Smooth muscle cell (in vitro differentiated cells): ENCODE data around the gene VRK2. TPM values are rescaled to one million over a fixed set of nuclear protein-coding genes. Genes with fewer than 3 reads are reported as not detected.
"Not testable (repeated sequence)": the region's sequence is repeated elsewhere in the genome, so short reads cannot be mapped to it uniquely, and the experiment has no call there.

Source experiments
- DNase-seq: peaks from one replicate; lab custom pipeline; 2025; ENCODE audit not compliant: unreplicated experiment; lab: John Stamatoyannopoulos, UW
- H2AFZ ChIP-seq: fragments of 200-600 bp; sonication (generic); 2 replicates; pipeline ENCODE4 v1.6.0; 2016; ENCODE audit warnings: antibody characterized with exemption, low read depth, mild to moderate bottlenecking
- H3F3A ChIP-seq: fragments of 200-600 bp; sonication (generic); 2 replicates; pipeline ENCODE4 v1.6.0; 2017; ENCODE audit warnings: antibody characterized with exemption, low read depth
- H3K27ac ChIP-seq: fragments of 200-600 bp; sonication (generic); 2 replicates; pipeline ENCODE4 v1.5.1; 2016; ENCODE audit warnings: low read depth, mild to moderate bottlenecking
- H3K27me3 ChIP-seq: fragments of 200-600 bp; sonication (generic); 2 replicates; pipeline ENCODE4 v1.6.1; 2016; ENCODE audit warnings: low read depth, mild to moderate bottlenecking
- H3K36me3 ChIP-seq: fragments of 200-600 bp; sonication (generic); 2 replicates; pipeline ENCODE4 v1.5.1; 2016; ENCODE audit warnings: low read depth
- H3K4me1 ChIP-seq: fragments of 200-600 bp; sonication (generic); 2 replicates; pipeline ENCODE4 v1.5.1; 2016; ENCODE audit warnings: low read depth
- H3K4me2 ChIP-seq: fragments of 200-600 bp; sonication (generic); 2 replicates; pipeline ENCODE4 v1.6.0; 2016; ENCODE audit warnings: mild to moderate bottlenecking
- H3K4me3 ChIP-seq: fragments of 200-600 bp; sonication (generic); 2 replicates; pipeline ENCODE4 v1.5.1; 2016; ENCODE audit warnings: mild to moderate bottlenecking
- H3K79me2 ChIP-seq: fragments of 200-600 bp; sonication (generic); 2 replicates; pipeline ENCODE4 v1.6.0; 2016; ENCODE audit warnings: low read depth, mild to moderate bottlenecking
- H3K9ac ChIP-seq: fragments of 200-600 bp; sonication (generic); 2 replicates; pipeline ENCODE4 v1.6.0; 2016; ENCODE audit warnings: low read depth
- H3K9me3 ChIP-seq: fragments of 200-600 bp; sonication (generic); replicated peaks from 2 replicates; pipeline ENCODE4 v1.5.1; 2016; ENCODE audit warnings: low read depth
- H4K20me1 ChIP-seq: fragments of 200-600 bp; sonication (generic); 2 replicates; pipeline ENCODE4 v1.6.0; 2016; ENCODE audit warnings: low read depth
- WGBS: methylation state at CpG from one replicate; pipeline ENCODE4 v1.1.7; 2016; ENCODE audit warnings: low lambda C conversion rate; 5-methylcytosine and 5-hydroxymethylcytosine counted together
- polyA plus RNA-seq: library from polyadenylated mRNA; unstranded; fragments of >200 nt; fragmentation: Nextera tagmentation; extraction: Ambion mirVana; gene quantifications from 2 replicates; pipeline ENCODE4 v1.2.1, GENCODE V29; 2016
- total RNA-seq: library from RNA; depleted of rRNA; stranded (reverse); fragments of >200 nt; gene quantifications from 2 replicates; pipeline ENCODE4 v1.2.3, GENCODE V29; 2014
- TF ChIP-seq, protein P1 (sequence below): fragments of 200-600 bp; sonication (generic); IDR thresholded peaks from 2 replicates; pipeline ENCODE4 v1.5.1; 2017; ENCODE audit warnings: borderline replicate concordance, mild to moderate bottlenecking, antibody characterized with exemption; ENCODE audit not compliant: insufficient read depth, poor library complexity, severe bottlenecking

VRK2 gene
- total and polyA plus RNA-seq, 2 experiments from 2014 or later = 22.2 to 35.5 TPM

DNA sequence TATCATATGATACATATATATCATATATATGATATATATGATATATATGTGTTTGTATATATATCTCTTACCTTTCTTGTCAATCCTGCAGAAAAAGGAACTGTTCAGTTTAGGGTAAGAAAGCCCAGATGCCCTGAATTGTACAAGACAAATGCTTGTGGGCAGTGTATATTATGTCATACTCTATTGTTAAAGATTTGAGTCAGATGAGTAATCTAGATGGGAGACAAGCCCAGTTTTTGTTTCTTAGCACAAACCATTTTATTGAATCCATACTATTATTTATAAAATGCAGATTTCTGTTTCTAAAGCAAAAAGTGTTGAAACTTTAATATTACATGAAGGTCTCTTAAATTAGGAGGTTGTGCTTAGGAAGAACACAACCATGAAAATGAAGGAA lies 90.6 kb downstream of the VRK2 start:
- no peaks in the 10 kb centered on the region for H3K27me3 ChIP-seq
- no peak overlapping the region for H3K4me2 ChIP-seq
- H3K4me1 ChIP-seq = no peaks in the 10 kb centered on the region
- no peaks in the 10 kb centered on the region for H3F3A ChIP-seq
- no peak overlapping the region for H3K4me3 ChIP-seq
- H3K79me2 ChIP-seq = no peaks in the 10 kb centered on the region
- TF ChIP-seq, protein P1, sequence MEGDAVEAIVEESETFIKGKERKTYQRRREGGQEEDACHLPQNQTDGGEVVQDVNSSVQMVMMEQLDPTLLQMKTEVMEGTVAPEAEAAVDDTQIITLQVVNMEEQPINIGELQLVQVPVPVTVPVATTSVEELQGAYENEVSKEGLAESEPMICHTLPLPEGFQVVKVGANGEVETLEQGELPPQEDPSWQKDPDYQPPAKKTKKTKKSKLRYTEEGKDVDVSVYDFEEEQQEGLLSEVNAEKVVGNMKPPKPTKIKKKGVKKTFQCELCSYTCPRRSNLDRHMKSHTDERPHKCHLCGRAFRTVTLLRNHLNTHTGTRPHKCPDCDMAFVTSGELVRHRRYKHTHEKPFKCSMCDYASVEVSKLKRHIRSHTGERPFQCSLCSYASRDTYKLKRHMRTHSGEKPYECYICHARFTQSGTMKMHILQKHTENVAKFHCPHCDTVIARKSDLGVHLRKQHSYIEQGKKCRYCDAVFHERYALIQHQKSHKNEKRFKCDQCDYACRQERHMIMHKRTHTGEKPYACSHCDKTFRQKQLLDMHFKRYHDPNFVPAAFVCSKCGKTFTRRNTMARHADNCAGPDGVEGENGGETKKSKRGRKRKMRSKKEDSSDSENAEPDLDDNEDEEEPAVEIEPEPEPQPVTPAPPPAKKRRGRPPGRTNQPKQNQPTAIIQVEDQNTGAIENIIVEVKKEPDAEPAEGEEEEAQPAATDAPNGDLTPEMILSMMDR = no peak
- no peak for DNase-seq
- no peak overlapping the region for H3K9ac ChIP-seq
- no peak overlapping the region for H2AFZ ChIP-seq
- peaks cover 5% of the 10 kb centered on the region for H3K36me3 ChIP-seq
- H3K27ac ChIP-seq = no peak overlapping the region
- H4K20me1 ChIP-seq = no peaks in the 10 kb centered on the region
- no peaks in the 10 kb centered on the region for H3K9me3 ChIP-seq

DNA sequence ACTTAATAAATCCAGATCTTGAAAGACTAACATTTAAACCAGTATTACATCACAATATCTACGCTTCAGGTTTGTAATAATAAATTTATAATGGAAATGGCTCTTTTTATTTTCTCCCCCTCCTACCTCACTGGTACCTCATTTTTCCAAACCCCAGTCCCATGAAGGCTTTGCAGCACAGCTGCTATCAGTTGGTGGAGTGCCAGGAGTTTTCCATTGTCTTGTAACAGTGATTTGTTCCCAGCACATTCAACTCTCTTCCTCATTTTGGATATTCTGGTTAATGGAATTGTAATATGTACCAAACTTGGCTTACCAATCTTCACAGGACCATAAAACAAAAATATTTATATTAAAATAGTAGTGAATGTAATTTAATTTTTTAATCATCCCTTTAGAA lies 91.2 kb downstream of the VRK2 start:
- Histone ChIP-seq H3K9me3 (no peaks in the 10 kb centered on the region), H3K79me2 (no peaks in the 10 kb centered on the region), H3K27ac (no peak overlapping the region), H3K27me3 (no peaks in the 10 kb centered on the region), H3K36me3 (peaks cover 5% of the 10 kb centered on the region), H3K4me2 (no peak overlapping the region), H3K4me1 (no peaks in the 10 kb centered on the region), H4K20me1 (no peaks in the 10 kb centered on the region), H2AFZ (no peak overlapping the region), H3K9ac (no peak overlapping the region), H3K4me3 (no peak overlapping the region), H3F3A (no peaks in the 10 kb centered on the region)
- TF ChIP-seq, protein P1 = no peak
- 100% methylated on average over 1 of the region's 1 CpG for WGBS
- DNase-seq = no peak

DNA sequence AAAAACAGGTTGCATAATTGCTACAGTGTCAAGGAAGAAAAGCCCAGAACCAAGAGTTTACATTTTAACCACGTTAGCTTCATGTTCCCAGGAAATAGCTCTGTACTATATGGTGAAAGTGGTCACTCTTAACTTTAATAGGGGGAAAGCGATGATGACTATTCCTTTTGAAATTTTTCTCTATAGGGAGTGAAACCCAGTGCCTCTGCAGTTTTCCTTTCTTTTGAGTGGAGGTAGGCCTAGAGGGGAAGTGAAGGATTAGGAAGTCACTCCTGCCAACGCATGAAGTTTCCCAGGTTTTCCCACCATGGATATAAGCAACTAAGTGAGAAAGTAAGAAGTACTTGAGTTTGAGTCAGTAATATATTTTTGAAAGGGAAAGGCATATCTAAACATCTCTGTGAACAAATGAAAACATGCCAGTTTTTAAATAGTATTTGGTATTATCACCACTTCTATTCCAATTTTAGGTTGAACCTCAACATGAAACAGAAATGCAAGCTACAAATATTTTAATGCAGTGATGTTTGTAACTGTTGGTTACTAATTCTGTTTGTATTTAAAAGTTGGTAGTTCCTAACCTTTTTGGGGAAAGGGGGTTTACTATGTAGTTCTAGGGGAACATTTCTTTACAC lies 91.9 kb downstream of the VRK2 start:
- Histone ChIP-seq H3K9ac (no peak overlapping the region), H3K4me2 (no peak overlapping the region), H3K36me3 (peaks cover 5% of the 10 kb centered on the region), H3K79me2 (no peaks in the 10 kb centered on the region), H4K20me1 (no peaks in the 10 kb centered on the region), H3K4me3 (no peak overlapping the region), H3K4me1 (no peaks in the 10 kb centered on the region), H2AFZ (no peak overlapping the region), H3K9me3 (peaks cover 3% of the 10 kb centered on the region), H3K27ac (no peak overlapping the region), H3F3A (no peaks in the 10 kb centered on the region), H3K27me3 (no peaks in the 10 kb centered on the region)
- no peak for DNase-seq
- TF ChIP-seq, protein P1 = no peak
- 61% methylated on average over 3 of the region's 3 CpGs for WGBS

DNA sequence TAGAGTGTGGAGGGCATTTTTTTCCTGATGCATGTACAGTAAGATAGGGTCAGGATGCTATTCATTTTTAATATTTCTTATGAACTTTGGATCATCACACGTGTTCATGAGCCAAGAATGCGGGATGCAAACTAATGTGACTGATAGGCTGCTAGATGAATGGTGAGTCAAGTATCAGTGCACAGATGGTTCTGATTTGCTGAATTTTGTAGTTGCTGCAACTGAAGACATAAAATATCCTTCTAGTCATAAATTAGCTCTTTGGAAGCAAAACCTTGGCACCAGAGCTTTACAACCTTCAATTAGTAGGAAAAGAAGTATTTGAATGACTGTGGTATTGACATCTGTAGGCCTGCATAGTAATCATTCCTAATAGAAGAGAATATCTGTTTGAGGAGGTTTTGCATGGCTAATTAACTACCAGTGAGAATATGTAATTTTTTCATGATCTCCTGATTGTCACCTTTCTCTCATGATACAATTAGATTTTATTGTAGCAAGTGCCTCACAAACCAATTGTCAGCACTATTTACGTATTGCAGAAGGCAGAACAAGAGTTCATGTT lies 94.0 kb downstream of the VRK2 start:
- 92% methylated on average over 3 of the region's 3 CpGs for WGBS
- Histone ChIP-seq H3K27ac (no peak overlapping the region), H3K9ac (no peak overlapping the region)

DNA sequence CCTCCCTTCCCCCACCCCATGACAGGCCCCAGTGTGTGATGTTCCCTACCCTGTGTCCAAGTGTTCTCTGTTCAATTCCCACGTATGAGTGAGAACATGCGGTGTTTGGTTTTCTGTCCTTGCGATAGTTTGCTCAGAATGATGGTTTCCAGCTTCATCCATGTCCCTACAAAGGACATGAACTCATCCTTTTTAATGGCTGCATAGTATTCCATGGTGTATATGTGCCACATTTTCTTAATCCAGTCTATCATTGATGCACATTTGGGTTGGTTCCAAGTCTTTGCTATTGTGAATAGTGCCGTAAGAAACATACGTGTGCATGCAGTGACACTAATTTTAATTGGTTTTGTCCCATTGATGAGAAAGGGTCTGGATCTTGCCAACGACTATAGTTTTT lies 99.2 kb downstream of the VRK2 start:
- 99% methylated on average over 6 of the region's 6 CpGs for WGBS
- not testable (repeated sequence) for DNase-seq

More for the DNA sequence above, 94.0 kb downstream of the VRK2 start:
- no peaks in the 10 kb centered on the region for H4K20me1 ChIP-seq
- no peaks in the 10 kb centered on the region for H3F3A ChIP-seq
- H3K79me2 ChIP-seq = no peaks in the 10 kb centered on the region
- H3K4me1 ChIP-seq = no peaks in the 10 kb centered on the region
- TF ChIP-seq, protein P1 = no peak
- no peaks in the 10 kb centered on the region for H3K27me3 ChIP-seq
- peaks cover 3% of the 10 kb centered on the region for H3K9me3 ChIP-seq
- H3K4me3 ChIP-seq = no peak overlapping the region
- DNase-seq = no peak
- H3K36me3 ChIP-seq = peaks cover 5% of the 10 kb centered on the region
- no peak overlapping the region for H3K4me2 ChIP-seq
- H2AFZ ChIP-seq = no peak overlapping the region

More for the DNA sequence above, 99.2 kb downstream of the VRK2 start:
- not testable (repeated sequence) for H2AFZ ChIP-seq, H3K9ac ChIP-seq, H3K36me3 ChIP-seq, H3K79me2 ChIP-seq, H3K27me3 ChIP-seq, H3K27ac ChIP-seq, H3F3A ChIP-seq, H4K20me1 ChIP-seq, H3K4me2 ChIP-seq, H3K4me3 ChIP-seq, H3K9me3 ChIP-seq, H3K4me1 ChIP-seq
